Hepatocyte (in vitro differentiated cells): Measurements from ENCODE around the gene CCDC74A.
"Not testable (repeated sequence)": the region's sequence is repeated elsewhere in the genome, so short reads cannot be mapped to it uniquely, and the experiment has no call there.

Source experiments
- CTCF ChIP-seq: fragments of 200-600 bp; sonication (generic); IDR thresholded peaks from 2 replicates; pipeline ENCODE4 v1.5.1; 2016; ENCODE audit warnings: antibody characterized with exemption, mild to moderate bottlenecking; ENCODE audit not compliant: poor library complexity
- EZH2 ChIP-seq: fragments of 200-600 bp; sonication (generic); IDR thresholded peaks from 2 replicates; pipeline ENCODE4 v1.6.1; 2016; ENCODE audit warnings: antibody characterized with exemption, mild to moderate bottlenecking, borderline replicate concordance
- EZH2phosphoT487 ChIP-seq: fragments of 200-600 bp; sonication (generic); IDR thresholded peaks from one replicate; pipeline ENCODE4 v1.6.1; 2018; ENCODE audit warnings: antibody characterized with exemption, mild to moderate bottlenecking, low read depth, moderate library complexity; ENCODE audit not compliant: unreplicated experiment, severe bottlenecking

GRCh38 chr2:131544813-131545165 is 17.1 kb downstream of the CCDC74A start:
- TF ChIP-seq CTCF, EZH2, EZH2phosphoT487: not testable (repeated sequence)
